H7 (cell line): ENCODE results near the gene ADRA1B. TPM values are rescaled to one million over a fixed set of nuclear protein-coding genes. Genes with fewer than 3 reads are reported as not detected.

Source experiments
- DNase-seq: peaks from one replicate; pipeline ENCODE4 v3.0.0; 2012
- H3K27me3 ChIP-seq: 2 replicates; pipeline ENCODE4 v1.6.0; 2011; ENCODE audit warnings: mild to moderate bottlenecking, low read length; ENCODE audit not compliant: control insufficient read depth, insufficient read depth
- H3K36me3 ChIP-seq: replicated peaks from 2 replicates; pipeline ENCODE4 v1.5.1; 2011; ENCODE audit warnings: low read length; ENCODE audit not compliant: control insufficient read depth, insufficient read depth
- H3K4me3 ChIP-seq: 2 replicates; pipeline ENCODE4 v1.5.1; 2011; ENCODE audit warnings: low read depth, mild to moderate bottlenecking, control low read depth, low read length, moderate library complexity; ENCODE audit not compliant: insufficient read depth
- total RNA-seq: library from RNA; depleted of rRNA; stranded (reverse); fragments of >200 nt; shearing (Covaris generic); gene quantifications from 2 replicates; pipeline ENCODE4 v1.2.3, GENCODE V29; 2014; rRNA removed

The ADRA1B gene
- total RNA-seq, result 0.14 TPM in 1 of 2 replicates, not detected in the other

DNA sequence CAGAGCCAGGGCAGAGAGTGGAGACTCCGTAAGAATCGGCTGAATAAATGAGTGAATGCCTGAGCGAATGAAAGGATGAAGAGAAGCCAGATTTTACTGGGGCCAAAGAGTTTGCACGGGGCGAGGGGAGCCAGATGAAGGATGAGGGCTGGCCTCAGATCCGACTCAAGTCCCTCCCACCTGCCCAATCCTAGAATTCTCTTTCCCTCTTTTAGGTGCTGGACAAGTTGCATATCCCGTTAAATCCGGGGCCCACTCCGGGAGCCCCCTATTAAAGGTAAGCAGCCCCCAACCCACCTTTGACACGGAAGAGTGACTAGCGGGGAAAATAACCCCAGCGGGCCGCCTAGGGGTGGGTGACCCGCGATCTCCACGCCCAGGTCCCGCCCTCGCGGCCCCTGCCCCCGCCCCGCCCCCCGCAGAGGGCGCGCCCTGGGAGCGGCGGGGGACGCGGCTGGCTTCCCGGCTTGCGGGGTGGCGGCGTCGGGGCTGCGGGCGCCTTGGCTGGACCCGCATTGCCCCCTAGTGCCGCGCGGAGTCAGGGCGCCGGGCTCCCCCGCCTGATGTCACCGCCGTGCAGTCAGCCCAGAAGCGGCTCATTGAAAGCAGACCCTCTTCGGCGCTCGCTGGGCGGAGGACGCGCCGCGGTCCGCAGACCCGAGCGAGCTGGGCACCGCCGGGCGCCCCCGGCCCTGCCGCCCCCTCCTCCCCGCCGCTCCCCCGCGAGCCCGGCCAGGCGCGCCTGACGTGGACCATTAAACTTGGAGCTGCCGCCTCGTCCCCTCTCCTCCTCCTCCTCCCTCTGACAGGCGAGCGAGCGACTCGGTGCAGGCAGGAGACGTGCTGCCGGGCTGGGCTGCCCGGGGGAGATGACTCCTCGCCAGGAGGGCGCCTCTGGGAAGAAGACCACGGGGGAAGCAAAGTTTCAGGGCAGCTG lies at the start of gene ADRA1B:
ADRA1B (plus strand) TSS at position 579 of the 937 bp plus-strand sequence. CDS start 424 bp downstream, outside the sequence.
- DNase-seq, result peak; percentile 95

GRCh38 chr5:159873680-159874079 lies 42.6 kb upstream of the ADRA1B start:
- Histone ChIP-seq H3K36me3 (no peaks in the 10 kb centered on the region), H3K27me3 (no peaks in the 10 kb centered on the region), H3K4me3 (no peak overlapping the region)
- DNase-seq, result no peak

More for the DNA sequence above, at the start of gene ADRA1B:
- Histone ChIP-seq H3K36me3 (no peaks in the 10 kb centered on the region), H3K27me3 (peaks cover 26% of the 10 kb centered on the region), H3K4me3 (peak within 1 kb of the TSS; percentile 43)

GRCh38 chr5:159874263-159874662 lies 42.0 kb upstream of the ADRA1B start:
- H3K4me3 ChIP-seq, result no peak overlapping the region
- no peaks in the 10 kb centered on the region for H3K36me3 ChIP-seq
- no peaks in the 10 kb centered on the region for H3K27me3 ChIP-seq
- no peak for DNase-seq

DNA sequence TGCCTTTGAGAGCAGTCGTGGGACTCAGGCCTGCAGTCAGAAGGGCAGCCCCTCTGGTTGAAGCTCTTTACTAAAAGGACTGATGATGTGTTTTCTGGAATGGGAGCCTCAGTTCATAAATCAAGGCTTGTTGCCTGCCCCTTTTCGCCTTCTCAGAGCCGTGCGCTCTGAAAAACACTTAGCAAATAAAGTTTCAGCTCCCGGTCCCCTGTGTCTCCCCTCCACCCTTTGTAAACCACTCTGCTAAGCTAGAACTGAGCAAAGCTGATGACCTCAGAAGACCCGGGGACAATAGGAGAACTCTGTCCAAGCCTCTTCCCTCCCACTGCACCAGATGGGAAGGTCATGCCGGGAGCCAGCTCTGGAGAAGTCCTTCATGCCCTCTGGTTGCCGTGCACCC lies 39.3 kb upstream of the ADRA1B start:
- H3K36me3 ChIP-seq, result no peaks in the 10 kb centered on the region
- H3K4me3 ChIP-seq, result no peak overlapping the region

DNA sequence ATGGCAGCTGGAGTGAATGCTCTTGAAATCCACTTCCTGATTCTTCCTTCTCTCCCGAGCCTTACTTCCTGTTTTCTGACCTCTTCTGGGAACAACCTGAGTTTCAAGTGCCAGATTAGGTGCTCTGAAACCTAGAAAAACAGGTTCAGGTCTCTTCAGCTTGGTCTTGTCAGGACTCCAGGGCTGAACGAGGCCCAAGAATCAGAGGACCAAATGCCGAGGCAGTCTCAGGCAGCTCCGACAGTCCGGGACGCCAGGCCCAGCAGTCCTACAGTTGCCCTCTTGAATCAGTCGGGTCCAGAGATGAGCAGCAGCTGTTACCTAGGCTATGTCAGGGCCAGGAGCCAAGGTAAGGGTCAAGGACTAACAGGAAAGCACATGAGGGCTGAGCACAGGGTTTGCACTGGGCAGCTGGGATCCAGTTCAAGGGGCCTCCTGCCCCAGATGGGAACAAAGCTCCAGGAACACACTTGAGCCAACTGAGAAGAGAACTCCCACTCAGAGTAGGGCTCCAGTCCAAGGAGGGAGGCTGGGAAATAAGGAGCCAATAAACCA lies 38.3 kb upstream of the ADRA1B start:
- no peak overlapping the region for H3K4me3 ChIP-seq
- no peaks in the 10 kb centered on the region for H3K27me3 ChIP-seq
- no peak for DNase-seq
- no peaks in the 10 kb centered on the region for H3K36me3 ChIP-seq

More for the DNA sequence above, 39.3 kb upstream of the ADRA1B start:
- no peaks in the 10 kb centered on the region for H3K27me3 ChIP-seq
- DNase-seq, result no peak

GRCh38 chr5:159878988-159879471 lies 37.3 kb upstream of the ADRA1B start:
- H3K4me3 ChIP-seq, result no peak overlapping the region
- H3K27me3 ChIP-seq, result no peaks in the 10 kb centered on the region
- H3K36me3 ChIP-seq, result no peaks in the 10 kb centered on the region
- peak; percentile 72 for DNase-seq

- DNase-seq, result no peak
- Histone ChIP-seq H3K36me3 (no peaks in the 10 kb centered on the region), H3K27me3 (no peaks in the 10 kb centered on the region), H3K4me3 (no peak overlapping the region)
Measured at GRCh38 chr5:159880676-159881075, 35.6 kb upstream of the ADRA1B start.

DNA sequence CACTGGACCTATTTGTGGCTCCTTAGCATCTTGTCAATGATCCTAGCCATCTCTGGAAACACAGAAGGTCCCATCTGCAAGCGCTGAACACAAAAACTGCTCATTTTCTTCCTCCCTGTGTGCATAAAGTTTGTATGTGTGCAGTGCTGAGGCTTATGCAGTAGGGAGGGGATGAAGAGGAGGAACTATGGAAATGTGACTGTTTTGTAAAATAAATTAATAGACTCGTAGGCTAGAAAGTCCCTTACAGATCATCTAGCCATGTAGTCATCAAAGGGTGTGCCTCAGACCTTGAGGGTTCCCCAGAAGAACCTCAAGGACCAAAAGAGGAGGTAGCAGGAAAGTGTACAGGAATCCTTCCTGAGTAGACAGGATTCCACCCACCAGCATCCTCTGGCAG lies 34.3 kb upstream of the ADRA1B start:
- H3K4me3 ChIP-seq, result no peak overlapping the region
- DNase-seq, result no peak
- no peaks in the 10 kb centered on the region for H3K36me3 ChIP-seq
- no peaks in the 10 kb centered on the region for H3K27me3 ChIP-seq

DNA sequence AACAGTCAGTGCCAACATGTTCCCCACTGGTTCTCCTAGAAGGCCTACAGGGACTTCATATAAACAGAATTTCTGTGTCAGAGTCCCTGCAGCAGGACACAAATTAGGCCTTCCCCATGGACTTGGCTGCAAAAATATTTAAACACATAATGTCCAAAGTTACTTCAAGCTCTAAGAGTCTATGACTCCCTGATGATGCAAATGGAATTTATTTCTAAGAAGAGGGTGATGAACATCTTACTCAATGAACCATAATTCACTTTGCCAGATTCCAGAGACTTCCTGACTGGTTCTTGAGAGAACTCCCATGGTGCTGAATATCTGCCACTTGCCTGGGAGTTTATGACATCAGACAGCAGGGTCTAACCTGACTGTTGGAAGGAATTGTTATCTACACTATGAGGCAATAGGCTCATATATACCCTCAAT lies 32.7 kb upstream of the ADRA1B start:
- Histone ChIP-seq H3K27me3 (no peaks in the 10 kb centered on the region), H3K4me3 (no peak overlapping the region), H3K36me3 (no peaks in the 10 kb centered on the region)
- DNase-seq, result no peak

- Histone ChIP-seq H3K4me3 (no peak overlapping the region), H3K36me3 (no peaks in the 10 kb centered on the region), H3K27me3 (no peaks in the 10 kb centered on the region)
- no peak for DNase-seq
Measured at GRCh38 chr5:159884917-159885620, 31.2 kb upstream of the ADRA1B start.

GRCh38 chr5:159886296-159886695 lies 30.0 kb upstream of the ADRA1B start:
- H3K4me3 ChIP-seq, result no peak overlapping the region
- no peak for DNase-seq
- no peaks in the 10 kb centered on the region for H3K36me3 ChIP-seq
- no peaks in the 10 kb centered on the region for H3K27me3 ChIP-seq

DNA sequence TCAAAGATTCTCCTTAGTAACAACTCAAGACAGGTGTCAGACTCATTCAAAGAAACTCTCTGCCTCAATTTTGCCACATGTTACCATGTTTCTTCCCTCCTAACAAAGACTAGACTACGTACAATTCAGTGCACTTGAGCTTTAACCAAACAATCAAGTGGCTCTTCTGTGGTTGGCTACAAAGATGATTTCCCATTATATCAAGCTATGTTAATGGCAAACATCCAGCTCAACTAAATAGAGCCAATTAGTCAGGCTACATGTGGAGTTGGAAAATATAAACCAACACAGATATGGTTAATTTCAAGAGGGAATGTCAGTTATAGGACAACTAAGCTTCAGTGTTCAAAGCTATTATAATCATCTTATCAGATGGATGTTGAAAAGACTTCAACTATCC lies 29.2 kb upstream of the ADRA1B start:
- Histone ChIP-seq H3K4me3 (no peak overlapping the region), H3K36me3 (no peaks in the 10 kb centered on the region), H3K27me3 (no peaks in the 10 kb centered on the region)
- no peak for DNase-seq

- Histone ChIP-seq H3K36me3 (no peaks in the 10 kb centered on the region), H3K27me3 (no peaks in the 10 kb centered on the region), H3K4me3 (no peak overlapping the region)
- DNase-seq, result no peak
Measured at GRCh38 chr5:159888860-159889259, 27.4 kb upstream of the ADRA1B start.

DNA sequence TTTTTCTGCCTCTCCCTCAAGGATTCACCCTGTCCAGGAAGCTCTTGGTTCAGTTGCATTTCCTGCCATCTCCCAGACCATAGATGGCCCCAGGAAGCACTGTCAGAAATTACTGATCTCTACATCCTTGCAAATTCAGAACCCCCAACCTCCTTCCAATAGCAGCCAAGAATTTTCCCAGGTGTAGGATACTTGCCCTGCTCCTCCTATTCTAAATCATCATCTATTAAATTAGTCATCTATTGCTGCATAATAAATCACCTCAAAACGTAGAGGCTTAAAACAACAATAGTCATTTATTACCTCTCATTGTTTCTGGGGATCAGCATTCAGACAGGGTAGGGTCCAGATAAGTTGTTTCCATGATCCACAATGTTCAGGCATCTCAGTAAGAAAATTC lies 26.1 kb upstream of the ADRA1B start:
- Histone ChIP-seq H3K4me3 (no peak overlapping the region), H3K27me3 (no peaks in the 10 kb centered on the region), H3K36me3 (no peaks in the 10 kb centered on the region)
- DNase-seq, result no peak
